ENCODE data around the gene PREPL. TPM values are rescaled to one million over a fixed set of nuclear protein-coding genes. Genes with fewer than 3 reads are reported as not detected.
A peak's percentile ranks its signal among the peaks of the same experiment; 100 is the strongest.

PREPL gene
- total and polyA plus RNA-seq, 7 experiments from 2014 or later: 16.8 to 41.9 (median 25.8) TPM

DNA sequence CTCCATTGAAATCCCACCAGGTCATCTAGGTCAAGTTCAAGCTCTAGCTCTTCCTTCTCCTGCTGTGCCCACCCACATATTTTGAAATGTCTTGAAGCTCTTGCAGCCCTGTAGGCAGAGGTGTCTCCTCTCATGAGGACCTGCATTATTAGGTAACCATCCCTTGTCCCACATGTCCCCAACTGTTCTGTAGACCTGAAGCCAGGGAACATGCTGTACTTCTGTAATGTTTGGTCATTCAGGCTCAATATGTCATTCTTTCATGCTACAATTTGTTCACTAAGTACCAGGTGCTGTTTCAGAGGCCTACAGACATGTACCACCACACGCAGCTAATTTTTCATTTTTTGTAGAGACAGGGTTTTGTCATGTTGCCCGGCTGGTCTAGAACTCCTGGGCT, 63.9 kb downstream of the PREPL start:
- Mint-ChIP-seq H3K9me3 (peaks cover 0 to 3% (median 0%) of the 10 kb centered on the region in 11 donors), H3K4me3 (peak overlapping the region in 1 of 10 donors; percentile 37), H3K4me1 (peaks cover 7 to 21% (median 19%) of the 10 kb centered on the region in 7 donors), H3K36me3 (peaks cover 0 to 10% (median 0%) of the 10 kb centered on the region in 5 donors), H3K27me3 (peaks cover 0 to 16% (median 11%) of the 10 kb centered on the region in 5 donors), H3K27ac (peak overlapping the region in 2 of 9 donors; percentile 60 to 89)
- H3K4me3 ChIP-seq (ENCODE audit: low read length): no peak overlapping the region
- no peaks in the 10 kb centered on the region for H3K9me3 ChIP-seq (ENCODE audit: control insufficient read depth in 2 of 3, low read length in 3 of 3)
- H3K36me3 ChIP-seq (ENCODE audit: control insufficient read depth in 2 of 3, insufficient read depth in 3 of 3, low read length in 3 of 3): no peaks in the 10 kb centered on the region
- intact Hi-C loops (cut with micrococcal nuclease): loop anchor here (5.0 kb wide), 2 partner anchors 60 to 210 kb away; no protein-coding TSS in a partner anchor
- ChIA-PET CTCF (no interaction called here), POLR2A (interaction anchor here (0.6 to 0.8 kb wide), 2 partner anchors 50 to 210 kb away, joined by 3 to 4 read pairs; no protein-coding TSS in a partner anchor)
- H3K27me3 ChIP-seq (ENCODE audit: control insufficient read depth in 2 of 2, insufficient read depth in 2 of 2, low read length in 2 of 2): no peaks in the 10 kb centered on the region
- DNase-seq: no peak
- peaks cover 0 to 5% of the 10 kb centered on the region in 2 donors for H3K4me1 ChIP-seq (ENCODE audit: control insufficient read depth in 2 of 2, insufficient read depth in 2 of 2, low read length in 2 of 2)
- no peak overlapping the region for H3K27ac ChIP-seq (ENCODE audit: low read depth, low read length)
- ATAC-seq: no peak

DNA sequence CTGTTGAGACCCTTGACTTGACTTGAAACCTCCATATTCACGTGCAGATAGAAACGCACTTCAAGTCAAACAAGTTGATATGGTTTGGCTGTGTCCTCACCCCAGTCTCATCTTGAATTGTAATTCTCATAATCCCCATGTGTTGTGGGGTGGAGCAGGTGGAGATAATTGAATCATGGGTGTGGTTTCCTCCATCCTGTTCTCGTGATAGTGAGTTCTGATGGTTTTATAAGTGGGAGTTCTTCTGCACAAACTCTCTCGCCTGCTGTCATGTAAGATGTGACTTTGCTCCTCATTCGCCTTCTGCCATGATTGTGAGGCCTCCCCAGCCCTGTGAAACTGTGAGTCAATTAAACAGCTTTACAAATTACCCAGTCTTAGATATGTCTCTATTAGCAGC, 64.6 kb downstream of the PREPL start:
- H3K4me1 Mint-ChIP-seq: peaks cover 7 to 21% (median 19%) of the 10 kb centered on the region in 7 donors
- ATAC-seq (no peak), DNase-seq (no peak)
- POLR2A ChIA-PET: interaction anchor here (0.8 kb wide), 1 partner anchor 209 kb away, joined by 3 read pairs; no protein-coding TSS in a partner anchor
- peaks cover 0 to 10% (median 0%) of the 10 kb centered on the region in 5 donors for H3K36me3 Mint-ChIP-seq
- intact Hi-C loops (cut with micrococcal nuclease): loop anchor here (5.0 kb wide), 2 partner anchors 59 to 209 kb away; no protein-coding TSS in a partner anchor
- no peak overlapping the region for H3K4me3 ChIP-seq (ENCODE audit: low read length)
- H3K36me3 ChIP-seq (ENCODE audit: control insufficient read depth in 2 of 3, insufficient read depth in 3 of 3, low read length in 3 of 3): no peaks in the 10 kb centered on the region
- H3K9me3 ChIP-seq (ENCODE audit: control insufficient read depth in 2 of 3, low read length in 3 of 3): no peaks in the 10 kb centered on the region
- H3K27ac ChIP-seq (ENCODE audit: low read depth, low read length): no peak overlapping the region
- H3K27ac Mint-ChIP-seq: peak overlapping the region in 3 of 9 donors; percentile 14 to 62 (median 46)
- no peaks in the 10 kb centered on the region for H3K27me3 ChIP-seq (ENCODE audit: control insufficient read depth in 2 of 2, insufficient read depth in 2 of 2, low read length in 2 of 2)
- H3K4me3 Mint-ChIP-seq: peak overlapping the region in 2 of 10 donors; percentile 7 to 12
- CTCF ChIA-PET: interaction anchor here (0.6 to 1.3 kb wide), 2 partner anchors 78 to 209 kb away, joined by 3 to 5 read pairs; no protein-coding TSS in a partner anchor
- H3K4me1 ChIP-seq (ENCODE audit: control insufficient read depth in 2 of 2, insufficient read depth in 2 of 2, low read length in 2 of 2): peaks cover 0 to 5% of the 10 kb centered on the region in 2 donors
- H3K27me3 Mint-ChIP-seq: peaks cover 0 to 23% (median 12%) of the 10 kb centered on the region in 5 donors
- H3K9me3 Mint-ChIP-seq: peaks cover 0 to 3% (median 0%) of the 10 kb centered on the region in 11 donors

DNA sequence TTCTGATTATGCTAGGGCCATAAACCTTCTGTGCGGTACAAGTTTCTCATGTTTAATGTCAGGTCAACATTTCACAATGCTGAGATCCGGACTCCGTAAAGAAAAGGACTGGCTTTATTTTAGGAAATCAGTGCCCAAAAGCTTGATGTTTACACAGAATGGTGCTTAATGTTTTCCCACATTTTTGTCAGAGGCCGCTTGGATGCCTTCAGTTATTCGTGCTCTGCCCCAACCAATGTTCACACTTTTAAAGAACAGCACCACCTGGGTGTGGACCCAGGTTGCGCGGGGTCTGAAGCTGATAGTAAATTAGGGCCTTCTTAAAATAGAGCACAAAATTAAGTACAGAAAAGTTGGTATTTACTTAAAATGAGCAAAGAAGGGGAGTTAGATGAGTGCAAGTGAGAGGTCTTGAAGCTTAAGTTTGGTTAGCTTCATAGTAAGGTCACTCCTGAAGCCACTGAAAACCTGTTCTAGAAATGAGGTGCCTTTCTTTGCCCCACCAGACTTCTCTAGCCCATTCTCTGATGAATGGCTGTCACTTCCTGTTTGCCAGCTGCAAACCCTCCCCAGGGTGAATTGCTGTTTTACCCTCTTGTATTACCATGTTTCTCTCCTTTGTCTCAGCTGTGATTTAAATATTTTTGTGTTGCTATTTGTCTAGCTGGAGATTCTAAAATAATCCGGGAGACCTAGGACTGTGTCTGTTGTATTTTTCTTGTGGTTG, 65.5 kb downstream of the PREPL start:
- no peaks in the 10 kb centered on the region for H3K27me3 ChIP-seq (ENCODE audit: control insufficient read depth in 2 of 2, insufficient read depth in 2 of 2, low read length in 2 of 2)
- POLR2A ChIA-PET: interaction anchor here (0.5 kb wide), 1 partner anchor 61 kb away, joined by 3 read pairs; no protein-coding TSS in a partner anchor
- H3K4me1 ChIP-seq (ENCODE audit: control insufficient read depth in 2 of 2, insufficient read depth in 2 of 2, low read length in 2 of 2): peaks cover 0 to 5% of the 10 kb centered on the region in 2 donors
- no peak overlapping the region for H3K27ac ChIP-seq (ENCODE audit: low read depth, low read length)
- H3K36me3 ChIP-seq (ENCODE audit: control insufficient read depth in 2 of 3, insufficient read depth in 3 of 3, low read length in 3 of 3): no peaks in the 10 kb centered on the region
- H3K4me3 ChIP-seq (ENCODE audit: low read length): no peak overlapping the region
- H3K9me3 Mint-ChIP-seq: peaks cover 0 to 3% (median 0%) of the 10 kb centered on the region in 11 donors
- H3K9me3 ChIP-seq (ENCODE audit: control insufficient read depth in 2 of 3, low read length in 3 of 3): no peaks in the 10 kb centered on the region
- peaks cover 7 to 21% (median 19%) of the 10 kb centered on the region in 7 donors for H3K4me1 Mint-ChIP-seq
- peaks cover 0 to 10% (median 0%) of the 10 kb centered on the region in 5 donors for H3K36me3 Mint-ChIP-seq
- ATAC-seq (no peak), DNase-seq (peak in 3 of 9 donors; percentile 10 to 18 (median 10))
- H3K4me3 Mint-ChIP-seq: no peak overlapping the region
- CTCF ChIA-PET: interaction anchor here (0.5 to 1.5 kb wide), 5 partner anchors 52 to 252 kb away, joined by 3 to 6 read pairs (median 4); no protein-coding TSS in a partner anchor
- intact Hi-C loops (cut with micrococcal nuclease): loop anchor here (1.0 to 5.0 kb wide), 3 partner anchors 58 to 208 kb away; no protein-coding TSS in a partner anchor
- H3K27me3 Mint-ChIP-seq: peaks cover 0 to 23% (median 12%) of the 10 kb centered on the region in 5 donors
- H3K27ac Mint-ChIP-seq: peak overlapping the region in 6 of 9 donors; percentile 13 to 61 (median 39)

- Mint-ChIP-seq H3K36me3 (peaks cover 0 to 7% (median 0%) of the 10 kb centered on the region in 5 donors), H3K4me3 (no peak overlapping the region), H3K27me3 (peaks cover 0 to 23% (median 12%) of the 10 kb centered on the region in 5 donors), H3K9me3 (peaks cover 0 to 1% (median 0%) of the 10 kb centered on the region in 11 donors), H3K4me1 (peaks cover 7 to 21% (median 19%) of the 10 kb centered on the region in 7 donors), H3K27ac (peak overlapping the region in 1 of 9 donors; percentile 67)
- ChIA-PET CTCF (interaction anchor here (0.6 to 1.5 kb wide), 5 partner anchors 48 to 252 kb away, joined by 3 to 6 read pairs (median 4); no protein-coding TSS in a partner anchor), POLR2A (no interaction called here)
- Histone ChIP-seq H3K27ac (ENCODE audit: low read depth, low read length) (no peak overlapping the region), H3K36me3 (ENCODE audit: control insufficient read depth in 2 of 3, insufficient read depth in 3 of 3, low read length in 3 of 3) (no peaks in the 10 kb centered on the region), H3K27me3 (ENCODE audit: control insufficient read depth in 2 of 2, insufficient read depth in 2 of 2, low read length in 2 of 2) (no peaks in the 10 kb centered on the region), H3K9me3 (ENCODE audit: control insufficient read depth in 2 of 3, low read length in 3 of 3) (no peaks in the 10 kb centered on the region), H3K4me1 (ENCODE audit: control insufficient read depth in 2 of 2, insufficient read depth in 2 of 2, low read length in 2 of 2) (peaks cover 0 to 5% of the 10 kb centered on the region in 2 donors), H3K4me3 (ENCODE audit: low read length) (no peak overlapping the region)
- DNase-seq (no peak), ATAC-seq (no peak)
- intact Hi-C loops (cut with micrococcal nuclease): loop anchor here (1.0 to 5.0 kb wide), 3 partner anchors 58 to 208 kb away; no protein-coding TSS in a partner anchor
These were observed 66.2 kb downstream of the PREPL start for GRCh38 chr2:44295113-44295512.

DNA sequence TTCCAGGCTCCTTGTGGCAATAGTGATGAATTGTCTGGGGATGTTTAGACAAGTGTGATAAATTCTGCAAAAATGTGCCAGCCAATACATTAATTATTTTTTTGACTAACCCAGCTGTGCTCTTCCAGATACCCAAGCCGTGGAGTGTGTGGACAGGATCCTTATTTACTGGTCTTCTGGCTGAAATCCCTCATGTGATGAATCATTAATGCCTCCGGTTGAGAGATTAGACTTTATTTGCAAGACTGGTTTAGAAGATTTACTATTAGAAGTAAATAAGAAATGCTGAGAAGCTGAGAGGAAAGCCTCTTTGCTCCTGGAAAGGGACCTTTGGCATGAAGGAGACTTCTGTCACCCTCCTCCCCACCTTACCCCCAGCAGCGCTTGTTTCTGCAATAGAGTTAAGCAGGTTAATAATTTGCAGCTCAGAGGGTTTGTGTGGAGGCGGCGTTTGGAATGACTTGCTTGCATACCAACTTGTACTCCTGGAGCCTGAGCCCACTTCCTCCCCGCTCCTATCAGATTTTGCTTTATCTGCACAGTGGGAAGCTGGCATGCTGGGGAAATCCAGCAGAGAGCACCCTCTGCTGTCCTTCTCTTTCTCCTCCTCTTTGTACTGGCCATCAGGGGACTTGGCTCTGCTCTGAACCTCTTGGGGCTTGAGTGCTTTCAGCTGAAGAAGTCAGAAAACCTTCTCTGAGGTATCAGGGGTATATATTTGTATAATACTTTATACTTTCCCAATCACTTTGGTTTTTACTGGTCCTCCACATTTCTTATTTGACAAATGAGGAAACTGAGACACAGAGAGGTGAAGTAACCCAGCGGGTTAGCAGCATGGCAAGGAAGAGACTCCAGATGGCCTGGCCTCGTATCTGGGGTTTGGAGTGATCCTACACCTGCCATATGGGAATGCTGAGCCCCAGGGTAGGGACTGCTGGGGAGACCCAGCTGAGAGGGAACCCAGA, 69.7 kb downstream of the PREPL start:
- Histone ChIP-seq H3K9me3 (ENCODE audit: control insufficient read depth in 2 of 3, low read length in 3 of 3) (no peaks in the 10 kb centered on the region), H3K4me1 (ENCODE audit: control insufficient read depth in 2 of 2, insufficient read depth in 2 of 2, low read length in 2 of 2) (peaks cover 0 to 1% of the 10 kb centered on the region in 2 donors), H3K4me3 (ENCODE audit: low read length) (no peak overlapping the region), H3K36me3 (ENCODE audit: control insufficient read depth in 2 of 3, insufficient read depth in 3 of 3, low read length in 3 of 3) (no peaks in the 10 kb centered on the region), H3K27me3 (ENCODE audit: control insufficient read depth in 2 of 2, insufficient read depth in 2 of 2, low read length in 2 of 2) (no peaks in the 10 kb centered on the region), H3K27ac (ENCODE audit: low read depth, low read length) (no peak overlapping the region)
- no peaks in the 10 kb centered on the region for H3K9me3 Mint-ChIP-seq
- H3K36me3 Mint-ChIP-seq: peaks cover 0 to 3% (median 0%) of the 10 kb centered on the region in 5 donors
- intact Hi-C loops (cut with micrococcal nuclease): loop anchor here in 1 of 2 donors (1.0 to 2.0 kb wide), 3 partner anchors 47 to 247 kb away; no protein-coding TSS in a partner anchor
- peak overlapping the region in 1 of 9 donors; percentile 33 for H3K27ac Mint-ChIP-seq
- DNase-seq (no peak), ATAC-seq (no peak)
- ChIA-PET POLR2A (no interaction called here), CTCF (interaction anchor here (0.5 kb wide), 1 partner anchor 47 kb away, joined by 3 read pairs; no protein-coding TSS in a partner anchor)
- peaks cover 0 to 14% (median 5%) of the 10 kb centered on the region in 5 donors for H3K27me3 Mint-ChIP-seq
- no peak overlapping the region for H3K4me3 Mint-ChIP-seq
- H3K4me1 Mint-ChIP-seq: peaks cover 2 to 11% (median 10%) of the 10 kb centered on the region in 7 donors
